Heart right ventricle (tissue), 16 donors: ENCODE measurements around the gene SYK. TPM values are rescaled to one million over a fixed set of nuclear protein-coding genes. Genes with fewer than 3 reads are reported as not detected.
A peak's percentile ranks its signal among the peaks of the same experiment; 100 is the strongest.

Experiments
- ATAC-seq, 8 donors: fragments of 200-7000 bp; cut with Tn5 transposase; one replicate each; pipeline ENCODE4 v1.9.1; 2020; ENCODE audit warnings: mild to moderate bottlenecking in 8 of 8, moderate library complexity in 8 of 8, moderate number of reproducible peaks in 1 of 8
- DNase-seq, 2 donors: peaks; one replicate each; pipeline ENCODE4 v3.0.0-alpha.2; 2020
- H3K27ac ChIP-seq, 10 donors: fragments of 200-600 bp; sonication (generic) in 2 of 10; one replicate each; pipeline versions ENCODE4 v1.5.0 to v1.8.0; 2020 to 2022; ENCODE audit warnings: mild to moderate bottlenecking in 3 of 10
- H3K27me3 ChIP-seq, 7 donors: fragments of 200-600 bp; one replicate each; pipeline ENCODE4 v1.8.0; 2021 to 2022; ENCODE audit warnings: mild to moderate bottlenecking in 2 of 7
- H3K36me3 ChIP-seq, 9 donors: fragments of 200-600 bp; sonication (generic) in 1 of 9; one replicate each; pipeline versions ENCODE4 v1.5.0 to v1.8.0; 2020 to 2022; ENCODE audit warnings: mild to moderate bottlenecking in 2 of 9
- H3K4me1 ChIP-seq, 9 donors: fragments of 200-600 bp; sonication (generic) in 1 of 9; one replicate each; pipeline versions ENCODE4 v1.5.0 to v1.8.0; 2020 to 2022; ENCODE audit warnings: mild to moderate bottlenecking in 4 of 9
- H3K4me3 ChIP-seq, 10 donors: fragments of 200-600 bp; sonication (generic) in 2 of 10; one replicate each; pipeline versions ENCODE4 v1.5.0 to v1.8.0; 2020 to 2022; ENCODE audit warnings: mild to moderate bottlenecking in 7 of 10, moderate library complexity in 2 of 10
- H3K9me3 ChIP-seq, 11 donors: fragments of 200-600 bp in 10 of 11; sonication (generic) in 2 of 11; one replicate each; pipeline versions ENCODE4 v1.5.0 to v1.8.0; 2013 to 2022; ENCODE audit warnings: mild to moderate bottlenecking in 2 of 11, control low read depth in 1 of 11, moderate library complexity in 1 of 11
- WGBS, 2 donors: extraction: QIAGEN DNeasy Blood & Tissue Kit; methylation state at CpG; one replicate each; pipeline ENCODE4 v1.1.7; 2013; ENCODE audit warnings: inconsistent platforms in 1 of 2; 5-methylcytosine and 5-hydroxymethylcytosine counted together
- intact Hi-C, 10 donors: fragments of 100-400 bp; cut with DNase I; formaldehyde crosslinking; loops; one replicate each; pipeline versions ENCODE4 v1.11.1 to v1.14.2; 2022
- polyA plus RNA-seq, 2 donors: library from polyadenylated mRNA; stranded (reverse); fragments of 200-250 nt; gene quantifications; one replicate each; pipeline ENCODE4 v1.2.3, GENCODE V29; 2013
- total RNA-seq, 10 donors: library from RNA; stranded (reverse); fragmentation: NEBNext Ultra II Directional in 3 of 10; extraction: Animal tissue kit (Norgen Biotek cat#: 25700) in 3 of 10; gene quantifications; one replicate each; pipeline versions ENCODE4 v1.2.1 to v1.2.4, GENCODE V29; 2021 to 2023
- TF ChIP-seq, protein P1 (sequence below), 9 donors: fragments of 200-600 bp; sonication (generic) in 2 of 9; IDR thresholded peaks; one replicate each; pipeline versions ENCODE4 v1.5.0 to v1.8.0; 2021 to 2022; ENCODE audit warnings: antibody characterized with exemption in 9 of 9, mild to moderate bottlenecking in 5 of 9, moderate library complexity in 1 of 9
- donor health status: Arrhythmogenic right ventricular cardiomyopathy.
- donor health status: ischemic (EF 13 %, LVEDD 7.1; RV severe dilation, severe dysfunction).
- donor health status: healthy with polysubstance abuse.
- donor health status: DM: no; HTN: yes; CAD: no.
- donor health status: DM: no; HTN: no; CAD: no.
- donor health status: ischemic (EF 25% LVEDD 6.9; RV normal size, moderate dysfunction).
- donor health status: ischemic (EF 25% LVEDD 5.7; RV mildly dilated, moderate dysfunction).
- donor health status: healthy.
- donor health status: DM: yes; HTN: yes; CAD: no.
- donor health status: Ischemic cardiomyopathy.
- donor health status: ischemic (EF 35%, LVEDD 5.7; RV mildly dilated, moderate dysfunction).
- donor health status: nonischemic (EF 11% LVEDD 7.7; RV severe dilation, severe dysfunction).
- donor health status: DM: yes; HTN: yes; CAD: no.
- donor health status: PGD.
- donor health status: ischemic (EF 29% LVEDD 5.4; RV normal size, mild dysfunction).
- donor health status: nonischemic (EF 23%, LVEDD 6.1; RV moderate dilation, normal function).

The SYK gene
- total and polyA plus RNA-seq, 12 donors = 0.96 to 26.1 (median 2.3) TPM

DNA sequence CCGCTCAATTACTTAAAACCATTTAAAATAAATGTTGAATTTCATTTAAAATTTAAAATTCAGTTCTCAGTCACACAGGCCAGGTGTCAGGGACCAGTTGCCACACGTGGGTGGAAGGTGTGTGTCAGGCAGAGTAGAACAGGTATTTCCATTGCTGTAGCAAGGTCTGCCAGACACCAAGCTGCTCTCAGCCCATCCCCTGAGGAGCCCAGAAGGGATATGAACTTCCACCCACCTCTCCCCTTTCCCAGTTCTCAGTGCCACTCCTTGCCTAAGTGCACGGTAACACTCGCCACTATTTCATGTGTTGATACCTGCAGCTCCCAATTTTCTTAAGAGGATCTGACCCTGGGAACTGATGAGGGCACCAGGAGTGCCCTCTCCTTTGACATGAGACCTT, 12.7 kb downstream of the SYK start:
- Histone ChIP-seq H3K36me3 (peaks cover 0 to 4% (median 0%) of the 10 kb centered on the region in 9 donors), H3K4me1 (peaks cover 0 to 58% (median 0%) of the 10 kb centered on the region in 9 donors), H3K27me3 (peaks cover 0 to 14% (median 9%) of the 10 kb centered on the region in 7 donors), H3K27ac (peak overlapping the region in 1 of 10 donors; percentile 71), H3K9me3 (peaks cover 0 to 5% (median 0%) of the 10 kb centered on the region in 11 donors), H3K4me3 (no peak overlapping the region)
- TF ChIP-seq, protein P1, sequence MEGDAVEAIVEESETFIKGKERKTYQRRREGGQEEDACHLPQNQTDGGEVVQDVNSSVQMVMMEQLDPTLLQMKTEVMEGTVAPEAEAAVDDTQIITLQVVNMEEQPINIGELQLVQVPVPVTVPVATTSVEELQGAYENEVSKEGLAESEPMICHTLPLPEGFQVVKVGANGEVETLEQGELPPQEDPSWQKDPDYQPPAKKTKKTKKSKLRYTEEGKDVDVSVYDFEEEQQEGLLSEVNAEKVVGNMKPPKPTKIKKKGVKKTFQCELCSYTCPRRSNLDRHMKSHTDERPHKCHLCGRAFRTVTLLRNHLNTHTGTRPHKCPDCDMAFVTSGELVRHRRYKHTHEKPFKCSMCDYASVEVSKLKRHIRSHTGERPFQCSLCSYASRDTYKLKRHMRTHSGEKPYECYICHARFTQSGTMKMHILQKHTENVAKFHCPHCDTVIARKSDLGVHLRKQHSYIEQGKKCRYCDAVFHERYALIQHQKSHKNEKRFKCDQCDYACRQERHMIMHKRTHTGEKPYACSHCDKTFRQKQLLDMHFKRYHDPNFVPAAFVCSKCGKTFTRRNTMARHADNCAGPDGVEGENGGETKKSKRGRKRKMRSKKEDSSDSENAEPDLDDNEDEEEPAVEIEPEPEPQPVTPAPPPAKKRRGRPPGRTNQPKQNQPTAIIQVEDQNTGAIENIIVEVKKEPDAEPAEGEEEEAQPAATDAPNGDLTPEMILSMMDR (IDR thresholded peaks at IDR 0.05) = no peak
- 90 to 94% methylated on average over 4 of the region's 4 CpGs for WGBS, 2 donors
- DNase-seq = no peak
- ATAC-seq = no peak
- intact Hi-C loops = no loop called here

DNA sequence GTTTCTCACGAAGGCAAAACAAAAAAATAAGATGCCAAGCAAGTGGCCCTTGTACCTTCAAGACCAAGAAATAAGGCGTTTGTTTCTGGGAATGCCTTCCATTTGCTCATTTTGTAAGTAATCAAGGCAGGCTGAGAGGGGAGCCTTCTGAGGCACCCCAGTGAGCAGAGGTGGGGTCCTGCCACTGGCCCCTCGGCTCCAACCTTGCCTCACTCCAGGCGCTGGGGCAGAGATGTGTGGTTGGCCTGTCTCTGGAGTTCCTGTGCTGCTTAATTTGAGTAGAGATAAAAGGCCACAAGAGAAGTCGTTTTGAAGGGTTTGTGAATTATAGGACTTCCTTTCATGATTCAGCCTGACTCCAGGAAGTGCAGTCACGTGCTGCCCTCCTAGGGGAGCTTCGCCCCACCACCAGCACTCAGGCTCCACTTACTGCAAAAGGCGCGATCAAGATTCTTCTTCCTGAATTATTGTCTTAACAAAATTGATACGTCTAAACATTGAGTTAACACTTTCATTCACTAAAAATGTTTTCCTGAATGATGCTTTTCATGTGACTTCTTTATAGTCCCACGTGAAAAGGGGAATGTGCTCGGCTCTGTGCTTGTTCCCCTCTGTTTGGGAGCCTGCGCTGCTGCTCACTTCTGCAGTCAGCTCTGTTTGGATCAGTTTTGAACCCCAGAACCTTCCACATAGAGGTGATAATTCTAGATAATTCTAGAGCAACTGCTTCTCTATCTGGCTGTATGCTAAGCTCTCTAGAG, 13.7 kb downstream of the SYK start:
- ATAC-seq = peak in 6 of 8 donors; percentile 44 to 71 (median 58)

DNA sequence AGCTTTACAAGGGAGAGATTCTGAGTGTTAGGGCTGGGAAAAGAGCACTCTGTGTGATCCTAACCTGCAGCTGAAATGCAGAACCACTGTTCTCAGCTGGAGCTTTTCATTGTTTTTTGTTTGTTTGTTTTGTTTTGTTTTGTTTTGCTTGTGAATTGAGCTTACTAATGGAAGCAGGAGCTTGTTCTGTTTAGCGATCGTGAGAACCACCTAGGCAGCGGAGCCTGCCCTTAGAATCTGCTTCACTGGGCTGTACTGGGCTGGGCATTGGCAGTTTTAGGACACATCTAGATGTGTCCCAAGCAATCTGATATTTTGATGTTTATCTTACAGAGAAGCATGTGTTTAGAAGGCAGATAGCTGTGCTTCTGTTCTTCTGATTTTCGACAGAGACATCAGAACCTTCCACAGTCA, 14.3 kb downstream of the SYK start:
- Histone ChIP-seq H3K9me3 (peaks cover 0 to 5% (median 0%) of the 10 kb centered on the region in 11 donors), H3K36me3 (no peaks in the 10 kb centered on the region), H3K4me3 (no peak overlapping the region), H3K27me3 (peaks cover 0 to 6% (median 0%) of the 10 kb centered on the region in 7 donors), H3K4me1 (peaks cover 0 to 48% (median 0%) of the 10 kb centered on the region in 9 donors), H3K27ac (peak overlapping the region in 1 of 10 donors; percentile 71)
- intact Hi-C loops = no loop called here
- DNase-seq (no peak), ATAC-seq (no peak)
- TF ChIP-seq, protein P1 (IDR thresholded peaks at IDR 0.05) = no peak
- WGBS, 2 donors = 85 to 90% methylated on average over 4 of the region's 4 CpGs

More for the DNA sequence above, 13.7 kb downstream of the SYK start:
- H3K4me3 ChIP-seq = no peak overlapping the region
- H3K4me1 ChIP-seq = peaks cover 0 to 48% (median 0%) of the 10 kb centered on the region in 9 donors
- H3K9me3 ChIP-seq = peaks cover 0 to 5% (median 0%) of the 10 kb centered on the region in 11 donors
- H3K36me3 ChIP-seq = peaks cover 0 to under 1% (median 0%) of the 10 kb centered on the region in 9 donors
- H3K27me3 ChIP-seq = peaks cover 0 to 8% (median 2%) of the 10 kb centered on the region in 7 donors
- no peak for DNase-seq
- H3K27ac ChIP-seq = peak overlapping the region in 1 of 10 donors; percentile 71
- TF ChIP-seq, protein P1 (IDR thresholded peaks at IDR 0.05) = no peak
- intact Hi-C loops = no loop called here
- WGBS, 2 donors = 42 to 52% methylated on average over 13 of the region's 13 CpGs

DNA sequence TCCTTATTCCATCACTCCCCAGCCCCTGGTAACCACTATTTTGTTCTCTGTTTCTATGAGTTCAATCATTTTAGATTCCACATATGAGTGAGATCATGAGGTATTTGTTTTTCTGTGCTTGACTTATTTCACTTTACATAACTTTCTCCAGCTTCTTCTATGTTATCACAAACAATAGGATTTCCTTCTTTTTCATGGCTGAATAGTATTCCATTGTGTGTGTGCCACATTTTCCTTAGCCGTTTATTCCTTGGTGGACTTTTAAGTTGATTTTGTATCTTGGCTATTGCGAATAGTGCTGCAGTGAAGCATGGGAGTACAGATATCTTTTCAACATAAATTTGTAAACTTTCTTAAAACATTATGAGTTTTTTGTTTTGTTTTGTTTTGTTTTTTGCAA, 15.1 kb downstream of the SYK start:
- H3K4me1 ChIP-seq = peaks cover 0 to 42% (median 0%) of the 10 kb centered on the region in 9 donors

More for the DNA sequence above, 15.1 kb downstream of the SYK start:
- no peaks in the 10 kb centered on the region for H3K36me3 ChIP-seq
- H3K4me3 ChIP-seq = no peak overlapping the region
- intact Hi-C loops = no loop called here
- no peak overlapping the region for H3K27ac ChIP-seq
- ATAC-seq (no peak), DNase-seq (no peak)
- 94 to 95% methylated on average over 2 of the region's 2 CpGs for WGBS, 2 donors
- peaks cover 0 to 6% (median 0%) of the 10 kb centered on the region in 7 donors for H3K27me3 ChIP-seq
- TF ChIP-seq, protein P1 (IDR thresholded peaks at IDR 0.05) = no peak
- peaks cover 0 to 5% (median 0%) of the 10 kb centered on the region in 11 donors for H3K9me3 ChIP-seq
